ENCODE results near the gene VAMP7. TPM values are rescaled to one million over a fixed set of nuclear protein-coding genes. Genes with fewer than 3 reads are reported as not detected.

The VAMP7 gene
- total and polyA plus RNA-seq, 9 of the 15 experiments (the other 6 are each of a cell fraction or from before 2014, with no cell fraction given), result 38.4 to 100 (median 67.7) TPM

- TF ChIP-seq ZFX (CRISPR knock-in tag; IDR thresholded peaks at IDR 0.05) (peak; percentile 58), CREM (IDR thresholded peaks at IDR 0.05; ENCODE audit: low read depth) (peak; percentile 25; the same call in 1 of the 2 replicates), ZNF76 (CRISPR knock-in tag; IDR thresholded peaks at IDR 0.05; ENCODE audit: borderline replicate concordance) (no peak), ARID4B (CRISPR knock-in tag; IDR thresholded peaks at IDR 0.05) (no peak), ZNF175 (CRISPR knock-in tag; IDR thresholded peaks at IDR 0.05; ENCODE audit: low read depth) (no peak), NCOA6 (IDR thresholded peaks at IDR 0.05) (no peak), NFIX (CRISPR knock-in tag; IDR thresholded peaks at IDR 0.05; ENCODE audit: low read depth) (no peak), SNAPC5 (CRISPR knock-in tag; IDR thresholded peaks at IDR 0.05) (no peak), ZNF407 (IDR thresholded peaks at IDR 0.05; ENCODE audit: low read depth) (no peak), BCLAF1 (IDR thresholded peaks at IDR 0.05; ENCODE audit: borderline replicate concordance in 1 of 2, control insufficient read depth in 1 of 2, low read depth in 2 of 2, low read length in 1 of 2) (no peak), ELF1 (tag; IDR thresholded peaks at IDR 0.05) (peak; percentile 20; the same call in 1 of the 2 replicates)
These were observed 12.4 kb downstream of the VAMP7 start (continued) for GRCh38 chrX:155893521-155893920.
